Measurements from ENCODE around the gene GNB1L.

GNB1L gene

GRCh38 chr22:19809741-19810140, 44.9 kb downstream of the GNB1L start:
- DNase-seq (ENCODE audit: low read depth in 2 of 2): no peak

GRCh38 chr22:19808873-19809478, 45.7 kb downstream of the GNB1L start:
- no peak for DNase-seq (ENCODE audit: low read depth in 2 of 2)

- no peak for DNase-seq (ENCODE audit: low read depth in 2 of 2)
Measured at GRCh38 chr22:19807914-19808872, 46.5 kb downstream of the GNB1L start.

- DNase-seq (ENCODE audit: low read depth in 2 of 2): no peak
Measured at GRCh38 chr22:19807161-19807913, 47.3 kb downstream of the GNB1L start.

- DNase-seq (ENCODE audit: low read depth in 2 of 2): no peak
Measured at GRCh38 chr22:19806213-19807160, 48.2 kb downstream of the GNB1L start.

GRCh38 chr22:19805821-19806212, 48.9 kb downstream of the GNB1L start:
- DNase-seq (ENCODE audit: low read depth in 2 of 2): no peak

GRCh38 chr22:19803736-19804267, 50.9 kb downstream of the GNB1L start:
- DNase-seq (ENCODE audit: low read depth in 2 of 2): no peak

- DNase-seq (ENCODE audit: low read depth in 2 of 2): no peak
Measured at GRCh38 chr22:19802894-19803735, 51.6 kb downstream of the GNB1L start.

- DNase-seq (ENCODE audit: low read depth in 2 of 2): no peak
Measured at GRCh38 chr22:19802001-19802893, 52.4 kb downstream of the GNB1L start.

- DNase-seq (ENCODE audit: low read depth in 2 of 2): no peak
Measured at GRCh38 chr22:19801340-19802000, 53.2 kb downstream of the GNB1L start.

- DNase-seq (ENCODE audit: low read depth in 2 of 2): no peak
Measured at GRCh38 chr22:19800761-19801244, 53.9 kb downstream of the GNB1L start.

GRCh38 chr22:19800306-19800705, 54.4 kb downstream of the GNB1L start:
- DNase-seq (ENCODE audit: low read depth in 2 of 2): no peak

GRCh38 chr22:19799322-19800190, 55.1 kb downstream of the GNB1L start:
- DNase-seq (ENCODE audit: low read depth in 2 of 2): no peak

- DNase-seq (ENCODE audit: low read depth in 2 of 2): no peak
Measured at GRCh38 chr22:19798891-19799293, 55.8 kb downstream of the GNB1L start.

- no peak for DNase-seq (ENCODE audit: low read depth in 2 of 2)
Measured at GRCh38 chr22:19798003-19798665, 56.5 kb downstream of the GNB1L start.

- DNase-seq (ENCODE audit: low read depth in 2 of 2): no peak
Measured at GRCh38 chr22:19797086-19798002, 57.3 kb downstream of the GNB1L start.
